Measurements from ENCODE around the gene GAPVD1. TPM values are rescaled to one million over a fixed set of nuclear protein-coding genes. Genes with fewer than 3 reads are reported as not detected.
A peak's percentile ranks its signal among the peaks of the same experiment; 100 is the strongest.

Gene GAPVD1
- total RNA-seq, 2 donors from 2014 or later, result 34.4 to 50.1 TPM

DNA sequence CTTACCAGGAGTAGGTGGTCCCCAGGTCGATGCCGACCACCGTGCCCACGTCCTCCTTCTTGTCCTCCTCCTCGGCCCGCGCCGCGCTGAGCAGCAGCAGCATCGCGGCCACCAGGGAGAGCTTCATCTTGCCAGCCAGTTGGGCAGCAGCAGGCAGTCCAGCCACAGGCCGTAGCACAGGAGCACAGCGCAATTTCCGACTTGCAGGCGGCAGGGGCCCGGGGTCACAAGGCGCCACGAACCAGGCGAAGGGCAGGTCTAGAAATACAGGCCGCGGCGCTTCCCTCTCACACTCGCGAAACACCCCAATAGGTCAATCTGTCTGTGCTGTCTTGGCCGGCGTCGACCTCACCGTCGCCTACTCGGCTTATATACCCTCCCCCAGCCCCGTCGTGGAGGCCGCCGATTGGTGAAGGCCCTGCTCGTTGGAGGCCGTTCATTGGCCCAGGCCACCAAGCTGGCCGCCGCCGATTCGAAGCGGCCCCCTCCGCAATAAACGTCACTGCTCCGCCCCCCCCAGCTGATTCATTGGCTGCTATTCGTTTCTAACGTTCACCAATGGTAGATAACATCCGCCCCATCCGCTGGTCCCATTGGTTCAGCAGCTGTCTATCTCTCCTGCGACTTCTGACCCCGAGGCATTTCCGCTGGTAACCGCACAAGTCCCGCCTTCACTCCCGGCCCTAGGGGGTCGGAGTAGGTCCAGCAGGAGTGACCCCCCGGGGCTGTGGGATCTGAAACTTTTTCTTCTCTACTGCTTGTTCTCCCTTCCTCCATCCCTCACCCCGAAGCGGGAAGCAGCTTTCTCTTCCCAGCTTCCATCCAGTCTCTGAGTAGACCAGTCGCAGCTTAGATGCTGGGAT is 20.4 kb upstream of the GAPVD1 start, which contains the start of gene HSPA5:
Gene HSPA5 (minus strand): TSS at position 344 of the 863 bp plus-strand sequence. CDS start 217 bp downstream, at position 127.
- Histone ChIP-seq H3K27me3 (replicated peaks; ENCODE audit: insufficient read depth) (no peaks in the 10 kb centered on the region), H3K4me3 (peak within 1 kb of the TSS; percentile 85 to 93), H3K4me1 (replicated peaks) (peaks cover 4% of the 10 kb centered on the region), H3K9me3 (no peaks in the 10 kb centered on the region), H3K36me3 (peaks cover 5 to 21% of the 10 kb centered on the region in 2 donors), H3K27ac (peak within 1 kb of the TSS; percentile 81 to 94)
- TF ChIP-seq POLR2AphosphoS5 (IDR thresholded peaks at IDR 0.05), result peak; percentile 100
- TF ChIP-seq POLR2A (IDR thresholded peaks at IDR 0.05), result peak; percentile 97
- TF ChIP-seq, protein P1, sequence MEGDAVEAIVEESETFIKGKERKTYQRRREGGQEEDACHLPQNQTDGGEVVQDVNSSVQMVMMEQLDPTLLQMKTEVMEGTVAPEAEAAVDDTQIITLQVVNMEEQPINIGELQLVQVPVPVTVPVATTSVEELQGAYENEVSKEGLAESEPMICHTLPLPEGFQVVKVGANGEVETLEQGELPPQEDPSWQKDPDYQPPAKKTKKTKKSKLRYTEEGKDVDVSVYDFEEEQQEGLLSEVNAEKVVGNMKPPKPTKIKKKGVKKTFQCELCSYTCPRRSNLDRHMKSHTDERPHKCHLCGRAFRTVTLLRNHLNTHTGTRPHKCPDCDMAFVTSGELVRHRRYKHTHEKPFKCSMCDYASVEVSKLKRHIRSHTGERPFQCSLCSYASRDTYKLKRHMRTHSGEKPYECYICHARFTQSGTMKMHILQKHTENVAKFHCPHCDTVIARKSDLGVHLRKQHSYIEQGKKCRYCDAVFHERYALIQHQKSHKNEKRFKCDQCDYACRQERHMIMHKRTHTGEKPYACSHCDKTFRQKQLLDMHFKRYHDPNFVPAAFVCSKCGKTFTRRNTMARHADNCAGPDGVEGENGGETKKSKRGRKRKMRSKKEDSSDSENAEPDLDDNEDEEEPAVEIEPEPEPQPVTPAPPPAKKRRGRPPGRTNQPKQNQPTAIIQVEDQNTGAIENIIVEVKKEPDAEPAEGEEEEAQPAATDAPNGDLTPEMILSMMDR (IDR thresholded peaks at IDR 0.05), result peak in 2 of 4 experiments; percentile 30 to 35
- intact Hi-C loops (cut with DNase I), result loop anchor here (10.0 kb wide), 1 partner anchor 104 kb away; no protein-coding TSS in a partner anchor
- DNase-seq (ENCODE audit: low spot score), result peak; percentile 100
- under 1% methylated on average over 53 of the region's 59 CpGs for WGBS

DNA sequence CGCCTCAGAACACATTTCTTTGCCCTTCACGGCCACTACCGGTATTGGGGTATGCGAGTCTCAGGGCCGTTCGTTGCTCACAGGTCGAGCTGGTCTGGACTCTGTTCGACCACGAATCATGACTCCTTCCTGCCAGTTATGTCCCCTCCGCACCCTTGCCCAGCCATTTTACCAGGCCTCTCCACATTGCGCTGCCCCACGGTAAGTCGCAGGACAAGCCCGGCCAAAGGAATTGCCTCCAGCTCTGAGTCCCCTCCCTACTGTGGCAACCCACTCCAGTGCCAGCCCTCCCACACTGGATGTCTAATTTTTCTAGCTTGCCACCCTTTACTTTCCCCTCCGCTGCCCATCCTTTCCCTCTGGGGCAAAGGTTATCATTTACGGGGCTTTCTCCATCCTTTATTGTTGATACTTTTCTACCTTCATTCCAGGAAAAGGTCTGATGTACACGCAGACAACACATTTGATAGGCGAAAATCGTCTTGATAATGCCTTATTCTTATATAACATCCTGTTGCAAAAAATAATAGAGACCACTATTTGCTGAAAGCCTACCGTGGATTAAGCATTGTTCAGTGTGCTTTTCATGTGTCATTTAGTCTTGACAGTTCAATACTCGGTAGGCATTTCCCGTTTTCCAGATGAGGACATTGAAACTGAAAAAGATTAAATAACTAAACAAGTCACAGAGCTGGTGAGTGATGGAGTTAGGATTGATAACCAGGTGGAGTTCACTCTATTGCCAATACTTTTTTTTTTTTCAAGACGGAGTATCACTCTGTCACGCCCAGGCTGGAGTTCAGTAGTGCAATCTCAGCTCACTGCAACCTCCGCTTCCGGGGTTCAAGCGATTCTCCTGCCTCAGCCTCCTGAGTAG is 19.5 kb upstream of the GAPVD1 start:
- DNase-seq (ENCODE audit: low spot score), result no peak
- H3K4me3 ChIP-seq, result peak overlapping the region; percentile 85 to 93
- H3K27me3 ChIP-seq (replicated peaks; ENCODE audit: insufficient read depth), result no peaks in the 10 kb centered on the region
- peaks cover 4% of the 10 kb centered on the region for H3K4me1 ChIP-seq (replicated peaks)
- no peaks in the 10 kb centered on the region for H3K9me3 ChIP-seq
- peak overlapping the region; percentile 81 to 94 for H3K27ac ChIP-seq
- intact Hi-C loops (cut with DNase I), result loop anchor here (10.0 kb wide), 1 partner anchor 103 kb away; no protein-coding TSS in a partner anchor
- 22% methylated on average over 27 of the region's 27 CpGs for WGBS
- no peak for TF ChIP-seq POLR2AphosphoS5 (IDR thresholded peaks at IDR 0.05)
- peaks cover 5 to 17% of the 10 kb centered on the region in 2 donors for H3K36me3 ChIP-seq

DNA sequence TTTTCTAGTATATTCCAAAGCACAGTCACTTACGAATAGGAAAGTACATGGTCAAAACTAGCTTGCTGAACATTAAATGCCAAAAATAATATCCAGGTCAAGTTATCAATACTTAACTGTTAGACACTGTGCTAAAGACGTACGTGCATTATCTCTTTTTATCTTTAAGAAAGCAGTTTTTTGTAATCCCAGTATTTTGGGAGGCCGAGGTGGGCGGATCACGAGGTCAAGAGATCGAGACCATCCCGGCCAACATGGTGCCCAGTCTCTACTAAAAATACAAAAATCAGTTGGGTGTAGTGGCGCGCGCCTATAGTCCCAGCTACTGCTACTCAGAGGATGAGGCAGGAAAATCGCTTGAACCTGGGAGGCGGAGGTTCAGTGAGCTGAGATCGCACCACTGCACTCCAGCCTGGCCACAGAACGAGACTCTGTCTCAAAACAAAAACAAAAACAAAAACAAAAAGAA is 17.8 kb upstream of the GAPVD1 start:
- intact Hi-C loops (cut with DNase I), result loop anchor here (10.0 kb wide), 1 partner anchor 101 kb away; no protein-coding TSS in a partner anchor
- TF ChIP-seq POLR2A (IDR thresholded peaks at IDR 0.05) (no peak), POLR2AphosphoS5 (IDR thresholded peaks at IDR 0.05) (no peak)
- TF ChIP-seq, protein P1 (IDR thresholded peaks at IDR 0.05), result no peak
- DNase-seq (ENCODE audit: low spot score), result no peak
- WGBS, result 91% methylated on average over 15 of the region's 15 CpGs
- Histone ChIP-seq H3K4me1 (replicated peaks) (no peaks in the 10 kb centered on the region), H3K36me3 (peaks cover under 1 to 3% of the 10 kb centered on the region in 2 donors), H3K27me3 (replicated peaks; ENCODE audit: insufficient read depth) (no peaks in the 10 kb centered on the region), H3K27ac (no peak overlapping the region), H3K4me3 (no peak overlapping the region), H3K9me3 (no peaks in the 10 kb centered on the region)

DNA sequence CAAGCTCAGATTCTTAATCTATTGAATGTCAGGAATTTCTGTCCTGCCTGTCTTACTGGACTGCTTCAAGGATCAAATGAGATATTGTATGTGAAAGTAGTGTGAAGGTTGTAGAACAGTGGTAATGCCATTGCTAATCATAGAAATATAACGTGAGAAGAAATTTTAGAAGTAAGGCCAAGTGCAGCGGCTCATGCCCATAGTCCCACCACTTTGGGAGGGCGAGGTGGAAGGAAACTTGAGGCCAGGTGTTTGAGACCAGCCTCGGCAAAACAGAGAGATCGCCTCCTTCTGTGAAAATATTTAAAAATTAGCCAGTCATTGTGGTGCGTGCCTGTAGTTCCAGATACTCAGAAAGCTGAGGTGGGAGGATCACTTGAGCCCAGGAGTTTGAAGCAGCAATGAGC is 15.4 kb upstream of the GAPVD1 start:
- Histone ChIP-seq H3K4me1 (replicated peaks) (no peaks in the 10 kb centered on the region), H3K4me3 (no peak overlapping the region), H3K27ac (no peak overlapping the region), H3K27me3 (replicated peaks; ENCODE audit: insufficient read depth) (no peaks in the 10 kb centered on the region), H3K36me3 (no peaks in the 10 kb centered on the region), H3K9me3 (no peaks in the 10 kb centered on the region)
- TF ChIP-seq, protein P1 (IDR thresholded peaks at IDR 0.05), result no peak
- no peak for TF ChIP-seq POLR2AphosphoS5 (IDR thresholded peaks at IDR 0.05)
- DNase-seq (ENCODE audit: low spot score), result no peak
- WGBS, result 80% methylated on average over 6 of the region's 6 CpGs
- intact Hi-C loops (cut with DNase I), result loop anchor here (10.0 kb wide), 1 partner anchor 99 kb away; no protein-coding TSS in a partner anchor

DNA sequence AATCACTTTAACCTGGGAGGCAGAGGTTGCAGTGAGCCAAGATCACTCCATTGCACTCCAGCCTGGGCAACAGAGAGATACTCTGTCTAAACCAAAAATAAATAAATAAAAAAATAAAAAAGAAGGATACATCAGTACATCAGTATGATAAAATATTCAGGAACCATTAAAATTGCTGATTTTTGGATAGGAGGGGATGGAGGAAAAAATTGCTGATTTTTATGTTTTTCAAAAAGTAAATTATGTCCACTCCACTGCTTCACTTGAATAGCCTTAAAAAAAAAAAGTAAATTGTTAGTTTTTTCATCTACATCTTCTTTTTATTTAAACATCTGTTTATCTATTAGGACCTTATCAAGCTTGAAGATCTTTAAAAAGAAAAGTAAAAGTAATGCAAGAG is 7.4 kb upstream of the GAPVD1 start:
- intact Hi-C loops (cut with DNase I), result no loop called here
- no peak for DNase-seq (ENCODE audit: low spot score)
- TF ChIP-seq POLR2A (IDR thresholded peaks at IDR 0.05), result no peak
- no peak for TF ChIP-seq POLR2AphosphoS5 (IDR thresholded peaks at IDR 0.05)
- TF ChIP-seq, protein P1 (IDR thresholded peaks at IDR 0.05), result no peak

More for the DNA sequence above, 7.4 kb upstream of the GAPVD1 start:
- no peak overlapping the region for H3K27ac ChIP-seq
- H3K36me3 ChIP-seq, result no peaks in the 10 kb centered on the region
- no peaks in the 10 kb centered on the region for H3K9me3 ChIP-seq
- H3K4me3 ChIP-seq, result no peak overlapping the region
- H3K4me1 ChIP-seq (replicated peaks), result no peaks in the 10 kb centered on the region
- no peaks in the 10 kb centered on the region for H3K27me3 ChIP-seq (replicated peaks; ENCODE audit: insufficient read depth)
